Measurements from ENCODE around the gene EBP. TPM values are rescaled to one million over a fixed set of nuclear protein-coding genes. Genes with fewer than 3 reads are reported as not detected.
"Not testable (repeated sequence)": the region's sequence is repeated elsewhere in the genome, so short reads cannot be mapped to it uniquely, and the experiment has no call there.

The EBP gene
- total RNA-seq, 2 donors from 2014 or later = 49.3 to 73.7 TPM

- peak within 1 kb of the TSS; percentile 92 to 93 for H3K27ac ChIP-seq
- peak; percentile 98 for DNase-seq (ENCODE audit: low spot score)
- peaks cover 0 to 6% of the 10 kb centered on the region in 2 donors for H3K4me1 ChIP-seq
- TF ChIP-seq CTCF (IDR thresholded peaks at IDR 0.05) = peak; percentile 36 to 59
- H3K4me3 ChIP-seq = peak within 1 kb of the TSS; percentile 52 to 62
- no peaks in the 10 kb centered on the region for H3K9me3 ChIP-seq
- no peaks in the 10 kb centered on the region for H3K36me3 ChIP-seq
- H3K27me3 ChIP-seq = no peaks in the 10 kb centered on the region
Observed at GRCh38 chrX:48539345-48540027, 17.9 kb downstream of the EBP start, which contains the start of gene TBC1D25. Gene TBC1D25, plus strand, starts transcription at chrX:48539714. Its CDS starts 84 bp downstream, at chrX:48539798.

- Histone ChIP-seq H3K27ac (peak overlapping the region; percentile 92 to 93), H3K9me3 (no peaks in the 10 kb centered on the region), H3K36me3 (peaks cover under 1% of the 10 kb centered on the region), H3K4me3 (peak overlapping the region; percentile 52 to 62), H3K4me1 (peaks cover 0 to 6% of the 10 kb centered on the region in 2 donors), H3K27me3 (no peaks in the 10 kb centered on the region)
- DNase-seq (ENCODE audit: low spot score) = peak; percentile 62
- no peak for TF ChIP-seq CTCF (IDR thresholded peaks at IDR 0.05)
Observed at GRCh38 chrX:48540028-48540375, 18.4 kb downstream of the EBP start.

GRCh38 chrX:48540480-48540879 lies 18.9 kb downstream of the EBP start:
- Histone ChIP-seq H3K27me3 (no peaks in the 10 kb centered on the region), H3K4me3 (peak overlapping the region; percentile 52 to 62), H3K27ac (peak overlapping the region; percentile 92 to 93), H3K4me1 (peaks cover 0 to 6% of the 10 kb centered on the region in 2 donors), H3K36me3 (peaks cover 5% of the 10 kb centered on the region), H3K9me3 (no peaks in the 10 kb centered on the region)
- no peak for DNase-seq (ENCODE audit: low spot score)
- TF ChIP-seq CTCF (IDR thresholded peaks at IDR 0.05) = no peak

GRCh38 chrX:48541140-48541814 lies 19.7 kb downstream of the EBP start:
- peaks cover 10% of the 10 kb centered on the region for H3K36me3 ChIP-seq
- H3K4me1 ChIP-seq = peaks cover 0 to 6% of the 10 kb centered on the region in 2 donors
- no peak overlapping the region for H3K4me3 ChIP-seq
- H3K27me3 ChIP-seq = no peaks in the 10 kb centered on the region
- DNase-seq (ENCODE audit: low spot score) = no peak
- no peak for TF ChIP-seq CTCF (IDR thresholded peaks at IDR 0.05)
- no peaks in the 10 kb centered on the region for H3K9me3 ChIP-seq
- no peak overlapping the region for H3K27ac ChIP-seq

- H3K9me3 ChIP-seq = no peaks in the 10 kb centered on the region
- H3K4me3 ChIP-seq = no peak overlapping the region
- no peak overlapping the region for H3K27ac ChIP-seq
- no peaks in the 10 kb centered on the region for H3K27me3 ChIP-seq
- TF ChIP-seq CTCF (IDR thresholded peaks at IDR 0.05) = no peak
- H3K4me1 ChIP-seq = no peaks in the 10 kb centered on the region
- DNase-seq (ENCODE audit: low spot score) = no peak
- H3K36me3 ChIP-seq = peaks cover 18% of the 10 kb centered on the region
Observed at GRCh38 chrX:48548871-48549270, 27.3 kb downstream of the EBP start.

GRCh38 chrX:48555731-48556325 lies 34.2 kb downstream of the EBP start:
- not testable (repeated sequence) for H3K4me1 ChIP-seq; H3K27me3 ChIP-seq; DNase-seq (ENCODE audit: low spot score); H3K4me3 ChIP-seq; H3K9me3 ChIP-seq
- H3K36me3 ChIP-seq = peaks cover 26% of the 10 kb centered on the region
- peak overlapping the region; percentile 41 to 73 for H3K27ac ChIP-seq
